Prostate gland (tissue), 2 donors: ENCODE measurements around the gene CXCL1. TPM values are rescaled to one million over a fixed set of nuclear protein-coding genes. Genes with fewer than 3 reads are reported as not detected.

Experiments
- DNase-seq: peaks from one replicate; pipeline ENCODE4 v3.0.0-alpha.2; 2019; ENCODE audit warnings: low spot score
- H3K27ac ChIP-seq, 2 donors: fragments of 200-600 bp; sonication (generic); 2 replicates each; pipeline ENCODE4 v1.5.1; 2017 to 2019
- H3K27me3 ChIP-seq: fragments of 200-600 bp; sonication (generic); replicated peaks from 2 replicates; pipeline ENCODE4 v1.5.1; 2019; ENCODE audit not compliant: insufficient read depth
- H3K36me3 ChIP-seq, 2 donors: fragments of 200-600 bp; sonication (generic); 1 replicate in 1 of 2; 2 replicates in 1 of 2; pipeline versions ENCODE4 v1.5.1 to v1.8.1; 2017 to 2019
- H3K4me1 ChIP-seq: fragments of 200-600 bp; sonication (generic); replicated peaks from 2 replicates; pipeline ENCODE4 v1.5.1; 2019
- H3K4me3 ChIP-seq, 2 donors: fragments of 200-600 bp; sonication (generic); 2 replicates each; pipeline ENCODE4 v1.5.1; 2017 to 2019
- H3K9me3 ChIP-seq: fragments of 200-600 bp; sonication (generic); 2 replicates; pipeline ENCODE4 v1.5.1; 2017
- CTCF ChIP-seq, 4 experiments: fragments of 200-600 bp in 2 of 4; fragments of 450-650 bp in 2 of 4; sonication (generic) in 2 of 4; IDR thresholded peaks; 1 replicate in 3 of 4; 2 replicates in 1 of 4; pipeline ENCODE4 v1.5.1; 2016 to 2019; ENCODE audit warnings: antibody characterized with exemption in 4 of 4, mild to moderate bottlenecking in 2 of 4, moderate library complexity in 2 of 4
- POLR2A ChIP-seq: fragments of 450-650 bp; IDR thresholded peaks from one replicate; pipeline ENCODE4 v1.6.1; 2016; ENCODE audit warnings: antibody characterized with exemption, mild to moderate bottlenecking
- POLR2AphosphoS5 ChIP-seq: sonication (generic); formaldehyde crosslinking; IDR thresholded peaks from one replicate; pipeline ENCODE4 v1.6.1; 2017; ENCODE audit warnings: antibody characterized with exemption
- WGBS: methylation state at CpG from one replicate; pipeline ENCODE4 v1.1.5; 2018; 5-methylcytosine and 5-hydroxymethylcytosine counted together
- intact Hi-C: fragments of 100-400 bp; cut with DNase I; formaldehyde crosslinking; loops from one replicate; pipeline ENCODE4 v1.14.2; 2022
- total RNA-seq, 2 donors: library from RNA; depleted of rRNA; stranded (reverse); fragments of >200 nt; gene quantifications; one replicate each; pipeline ENCODE4 v1.1.0, GENCODE V29; 2016

The CXCL1 gene
- total RNA-seq, 2 donors from 2014 or later: 0.74 to 37.1 TPM

- H3K4me3 ChIP-seq: no peak overlapping the region
- no peaks in the 10 kb centered on the region for H3K36me3 ChIP-seq
- TF ChIP-seq CTCF (IDR thresholded peaks at IDR 0.05): no peak
- no peak for TF ChIP-seq POLR2A
- TF ChIP-seq POLR2AphosphoS5: no peak
- intact Hi-C loops: no loop called here
- no peaks in the 10 kb centered on the region for H3K9me3 ChIP-seq
- H3K27ac ChIP-seq: no peak overlapping the region
- WGBS: 82% methylated on average over 1 of the region's 1 CpG
- DNase-seq: no peak
- H3K4me1 ChIP-seq: no peaks in the 10 kb centered on the region
- no peaks in the 10 kb centered on the region for H3K27me3 ChIP-seq
These were observed 14.1 kb downstream of the CXCL1 start for GRCh38 chr4:73883306-73883705.

GRCh38 chr4:73885574-73886267 is 16.5 kb downstream of the CXCL1 start:
- intact Hi-C loops: no loop called here
- no peaks in the 10 kb centered on the region for H3K9me3 ChIP-seq
- H3K4me3 ChIP-seq: no peak overlapping the region
- no peak for TF ChIP-seq POLR2AphosphoS5
- TF ChIP-seq POLR2A: no peak
- no peak for TF ChIP-seq CTCF (IDR thresholded peaks at IDR 0.05)
- H3K36me3 ChIP-seq: no peaks in the 10 kb centered on the region
- H3K4me1 ChIP-seq: no peaks in the 10 kb centered on the region
- no peaks in the 10 kb centered on the region for H3K27me3 ChIP-seq
- DNase-seq: no peak
- H3K27ac ChIP-seq: no peak overlapping the region
- WGBS: 30% methylated on average over 4 of the region's 4 CpGs

GRCh38 chr4:73891326-73891725 is 22.1 kb downstream of the CXCL1 start:
- H3K9me3 ChIP-seq: no peaks in the 10 kb centered on the region
- H3K27ac ChIP-seq: no peak overlapping the region
- H3K4me1 ChIP-seq: peaks cover 11% of the 10 kb centered on the region
- intact Hi-C loops: no loop called here
- H3K4me3 ChIP-seq: no peak overlapping the region
- WGBS: 82% methylated on average over 4 of the region's 4 CpGs
- no peaks in the 10 kb centered on the region for H3K27me3 ChIP-seq
- TF ChIP-seq POLR2A (no peak), CTCF (IDR thresholded peaks at IDR 0.05) (no peak), POLR2AphosphoS5 (no peak)
- DNase-seq: no peak
- H3K36me3 ChIP-seq: no peaks in the 10 kb centered on the region

- no peaks in the 10 kb centered on the region for H3K27me3 ChIP-seq
- no peaks in the 10 kb centered on the region for H3K36me3 ChIP-seq
- H3K4me3 ChIP-seq: no peak overlapping the region
- H3K27ac ChIP-seq: no peak overlapping the region
- no peaks in the 10 kb centered on the region for H3K9me3 ChIP-seq
- no peak for DNase-seq
- intact Hi-C loops: no loop called here
- TF ChIP-seq POLR2A: no peak
- no peak for TF ChIP-seq POLR2AphosphoS5
- TF ChIP-seq CTCF (IDR thresholded peaks at IDR 0.05): no peak
- WGBS: 100% methylated on average over 1 of the region's 1 CpG
- H3K4me1 ChIP-seq: peaks cover 11% of the 10 kb centered on the region
These were observed 22.7 kb downstream of the CXCL1 start for GRCh38 chr4:73891739-73892405.

- DNase-seq: no peak
- 89% methylated on average over 3 of the region's 3 CpGs for WGBS
- Histone ChIP-seq H3K4me3 (no peak overlapping the region), H3K4me1 (peaks cover 11% of the 10 kb centered on the region), H3K9me3 (no peaks in the 10 kb centered on the region), H3K27ac (no peak overlapping the region), H3K36me3 (no peaks in the 10 kb centered on the region), H3K27me3 (no peaks in the 10 kb centered on the region)
- no peak for TF ChIP-seq CTCF (IDR thresholded peaks at IDR 0.05)
- no peak for TF ChIP-seq POLR2A
- no peak for TF ChIP-seq POLR2AphosphoS5
- intact Hi-C loops: no loop called here
These were observed 23.8 kb downstream of the CXCL1 start for GRCh38 chr4:73892966-73893365.
